ENCODE results near the gene PPP1R3A.

DNA sequence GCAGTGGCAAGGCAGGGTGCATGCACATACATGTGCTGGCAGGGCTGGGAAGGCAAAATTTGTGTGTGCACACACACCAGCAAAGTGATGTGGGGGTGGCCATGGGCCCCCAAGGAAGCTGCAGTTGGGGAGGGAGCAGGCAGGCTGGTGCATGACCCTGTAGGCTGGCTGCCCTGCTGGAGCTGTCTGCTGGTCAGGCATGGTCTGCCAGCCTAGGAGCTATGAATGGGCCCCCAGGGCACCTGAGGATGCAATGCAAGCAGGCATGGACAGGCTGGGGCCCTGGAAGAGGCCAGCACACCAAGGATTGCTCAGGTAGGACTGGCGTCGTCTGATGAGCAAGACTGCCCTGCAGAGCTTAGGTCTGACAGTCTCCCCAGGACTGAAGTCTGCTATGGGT is 18.2 kb upstream of the PPP1R3A start:
- TF ChIP-seq, protein P1, sequence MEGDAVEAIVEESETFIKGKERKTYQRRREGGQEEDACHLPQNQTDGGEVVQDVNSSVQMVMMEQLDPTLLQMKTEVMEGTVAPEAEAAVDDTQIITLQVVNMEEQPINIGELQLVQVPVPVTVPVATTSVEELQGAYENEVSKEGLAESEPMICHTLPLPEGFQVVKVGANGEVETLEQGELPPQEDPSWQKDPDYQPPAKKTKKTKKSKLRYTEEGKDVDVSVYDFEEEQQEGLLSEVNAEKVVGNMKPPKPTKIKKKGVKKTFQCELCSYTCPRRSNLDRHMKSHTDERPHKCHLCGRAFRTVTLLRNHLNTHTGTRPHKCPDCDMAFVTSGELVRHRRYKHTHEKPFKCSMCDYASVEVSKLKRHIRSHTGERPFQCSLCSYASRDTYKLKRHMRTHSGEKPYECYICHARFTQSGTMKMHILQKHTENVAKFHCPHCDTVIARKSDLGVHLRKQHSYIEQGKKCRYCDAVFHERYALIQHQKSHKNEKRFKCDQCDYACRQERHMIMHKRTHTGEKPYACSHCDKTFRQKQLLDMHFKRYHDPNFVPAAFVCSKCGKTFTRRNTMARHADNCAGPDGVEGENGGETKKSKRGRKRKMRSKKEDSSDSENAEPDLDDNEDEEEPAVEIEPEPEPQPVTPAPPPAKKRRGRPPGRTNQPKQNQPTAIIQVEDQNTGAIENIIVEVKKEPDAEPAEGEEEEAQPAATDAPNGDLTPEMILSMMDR (IDR thresholded peaks at IDR 0.05; ENCODE audit: control extremely low read depth in 1 of 3, insufficient read depth in 1 of 3, low read depth in 1 of 3, low read length in 3 of 3): no peak
- TF ChIP-seq POLR2A (IDR thresholded peaks at IDR 0.05; ENCODE audit: control extremely low read depth in 1 of 2, low read depth in 2 of 2, low read length in 2 of 2) (no peak), EP300 (IDR thresholded peaks at IDR 0.05; ENCODE audit: borderline replicate concordance in 1 of 2, low read depth in 2 of 2, low read length in 2 of 2) (no peak), SAP30 (IDR thresholded peaks at IDR 0.05; ENCODE audit: insufficient read depth, insufficient replicate concordance, low read length) (no peak), POLR2AphosphoS5 (IDR thresholded peaks at IDR 0.05; ENCODE audit: low read depth, low read length) (no peak), ZNF274 (IDR thresholded peaks at IDR 0.05; ENCODE audit: borderline replicate concordance, extremely low read depth, low read length) (no peak), TAF1 (IDR thresholded peaks at IDR 0.05; ENCODE audit: low read depth, low read length) (no peak), EGR1 (IDR thresholded peaks at IDR 0.05; ENCODE audit: borderline replicate concordance, low read depth, low read length) (no peak), MAFK (IDR thresholded peaks at IDR 0.05; ENCODE audit: low read depth, low read length) (no peak), MAX (IDR thresholded peaks at IDR 0.05) (no peak), TCF12 (IDR thresholded peaks at IDR 0.05; ENCODE audit: low read depth, low read length) (no peak), SUZ12 (IDR thresholded peaks at IDR 0.05; ENCODE audit: low read length) (no peak), CHD1 (IDR thresholded peaks at IDR 0.05; ENCODE audit: low read depth, low read length) (no peak)
